ENCODE data around the gene B3GALT5.

DNA sequence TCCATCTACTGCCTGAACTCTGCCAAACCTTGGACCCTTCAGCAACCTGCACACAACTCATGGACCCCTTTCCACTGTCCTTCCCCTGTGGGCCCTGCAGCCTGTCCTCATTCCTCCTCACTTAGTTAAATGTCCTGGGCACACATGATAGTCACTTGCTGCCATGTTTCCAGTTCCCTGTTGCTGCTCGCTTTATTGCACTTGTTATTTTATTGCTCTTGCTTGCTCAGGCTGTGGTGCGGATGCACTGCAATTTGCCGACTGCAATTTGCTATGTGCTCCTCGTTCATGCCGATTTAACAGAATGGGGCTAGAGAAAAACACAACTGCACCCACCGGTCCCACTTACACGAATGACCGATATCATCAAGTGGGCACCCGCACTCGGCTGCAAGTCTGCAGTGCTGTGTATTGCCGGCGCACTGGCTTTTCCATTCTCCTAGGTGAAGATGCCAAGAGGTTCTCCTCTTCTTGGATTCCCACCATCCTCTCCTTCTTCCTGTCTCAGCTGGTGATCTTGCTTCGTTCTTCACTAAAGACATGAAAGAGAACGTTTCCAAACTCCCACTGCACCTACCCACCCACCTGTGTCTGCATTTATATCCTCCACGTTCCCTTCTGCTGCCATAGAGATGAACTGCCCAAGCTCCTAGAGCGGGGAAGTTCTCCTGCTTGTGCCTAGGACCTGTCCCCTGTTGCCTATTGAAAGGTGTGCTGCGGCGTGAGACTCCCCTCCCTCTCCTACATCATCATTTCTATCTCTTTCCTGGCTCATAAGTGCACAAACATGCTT lies 45.4 kb upstream of the B3GALT5 start:
- TF ChIP-seq, protein P1, sequence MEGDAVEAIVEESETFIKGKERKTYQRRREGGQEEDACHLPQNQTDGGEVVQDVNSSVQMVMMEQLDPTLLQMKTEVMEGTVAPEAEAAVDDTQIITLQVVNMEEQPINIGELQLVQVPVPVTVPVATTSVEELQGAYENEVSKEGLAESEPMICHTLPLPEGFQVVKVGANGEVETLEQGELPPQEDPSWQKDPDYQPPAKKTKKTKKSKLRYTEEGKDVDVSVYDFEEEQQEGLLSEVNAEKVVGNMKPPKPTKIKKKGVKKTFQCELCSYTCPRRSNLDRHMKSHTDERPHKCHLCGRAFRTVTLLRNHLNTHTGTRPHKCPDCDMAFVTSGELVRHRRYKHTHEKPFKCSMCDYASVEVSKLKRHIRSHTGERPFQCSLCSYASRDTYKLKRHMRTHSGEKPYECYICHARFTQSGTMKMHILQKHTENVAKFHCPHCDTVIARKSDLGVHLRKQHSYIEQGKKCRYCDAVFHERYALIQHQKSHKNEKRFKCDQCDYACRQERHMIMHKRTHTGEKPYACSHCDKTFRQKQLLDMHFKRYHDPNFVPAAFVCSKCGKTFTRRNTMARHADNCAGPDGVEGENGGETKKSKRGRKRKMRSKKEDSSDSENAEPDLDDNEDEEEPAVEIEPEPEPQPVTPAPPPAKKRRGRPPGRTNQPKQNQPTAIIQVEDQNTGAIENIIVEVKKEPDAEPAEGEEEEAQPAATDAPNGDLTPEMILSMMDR (IDR thresholded peaks at IDR 0.05): no peak
- TF ChIP-seq POLR2AphosphoS5 (IDR thresholded peaks at IDR 0.05) (no peak), POLR2A (IDR thresholded peaks at IDR 0.05; ENCODE audit: low read depth) (no peak), EP300 (IDR thresholded peaks at IDR 0.05) (no peak)

Data from esophagus muscularis mucosa (tissue), 4 donors.